HepG2 (cell line): ENCODE data around the gene TMEM196. TPM values are rescaled to one million over a fixed set of nuclear protein-coding genes. Genes with fewer than 3 reads are reported as not detected.

ENCODE experiments used
- ATAC-seq: fragments of 200-7000 bp; cut with Tn5 transposase; 3 replicates; pipeline ENCODE4 v1.9.1; 2020; ENCODE audit warnings: mild to moderate bottlenecking, moderate library complexity
- BruUV-seq: library from RNA; stranded (reverse); fragments of 400-500 nt; replicated peaks from 2 replicates; lab custom pipeline; 2021; lab: Mats Ljungman, UMichigan
- CTCF ChIA-PET: fragments of 300-600 bp; formaldehyde crosslinking; extraction: SDS; loops from one replicate; lab custom pipeline; 2021; ENCODE audit warnings: low total read pairs, inconsistent platforms, low intra/inter-chr PET ratio; lab: Yijun Ruan, JAX
- POLR2A ChIA-PET: fragments of 350-600 bp; sonication (Branson Sonifier 250); formaldehyde crosslinking; loops from one replicate; lab custom pipeline; 2020; ENCODE audit warnings: antibody characterized with exemption, inconsistent platforms; lab: Yijun Ruan, JAX
- DNase-seq: peaks from one replicate; pipeline ENCODE4 v3.0.0-alpha.2; 2015; ENCODE audit warnings: low spot score
- FAIRE-seq: peaks from 3 replicates; lab custom pipeline; 2011; peaks lifted over from hg19 to GRCh38; lab: Jason Lieb, UNC
- H2AFZ ChIP-seq: one replicate; pipeline ENCODE4 v1.6.1; 2011; ENCODE audit warnings: low read length, inconsistent platforms
- H3K27ac ChIP-seq: fragments of 300-600 bp; 3 replicates; pipeline ENCODE4 v1.8.0; 2011; ENCODE audit warnings: mixed run types, mild to moderate bottlenecking, mixed read lengths, low read length, inconsistent platforms; ENCODE audit not compliant: insufficient read depth; ENCODE audit errors: extremely low read length
- H3K27me3 ChIP-seq, 2 experiments: fragments of 200-600 bp in 1 of 2; 2 replicates in 1 of 2; 3 replicates in 1 of 2; pipeline versions ENCODE4 v1.6.0 to v1.8.0; 2011; ENCODE audit warnings: low read length in 2 of 2, mild to moderate bottlenecking in 2 of 2, moderate library complexity in 2 of 2, inconsistent platforms in 1 of 2; ENCODE audit not compliant: insufficient read depth in 2 of 2, control insufficient read depth in 1 of 2
- H3K36me3 ChIP-seq, 2 experiments: fragments of 200-600 bp in 1 of 2; replicated peaks in 1 of 2; 2 replicates in 1 of 2; 3 replicates in 1 of 2; pipeline versions ENCODE4 v1.5.1 to v1.8.0; 2011; ENCODE audit warnings: low read length in 2 of 2, inconsistent platforms in 1 of 2; ENCODE audit not compliant: insufficient read depth in 2 of 2, control insufficient read depth in 1 of 2
- H3K4me1 ChIP-seq: 2 replicates; pipeline ENCODE4 v1.5.1; 2012; ENCODE audit warnings: low read length, inconsistent platforms; ENCODE audit not compliant: insufficient read depth
- H3K4me2 ChIP-seq: 2 replicates; pipeline ENCODE4 v1.6.0; 2011; ENCODE audit warnings: low read depth, low read length, inconsistent platforms
- H3K4me3 ChIP-seq, 3 experiments: fragments of 200-600 bp in 1 of 3; sonication (generic), shearing (Covaris generic) in 1 of 3; replicated peaks in 1 of 3; 2 replicates each; pipeline ENCODE4 v1.5.1; 2011 to 2016; ENCODE audit warnings: low read length in 3 of 3, inconsistent platforms in 2 of 3, low read depth in 2 of 3, mild to moderate bottlenecking in 2 of 3, control low read depth in 1 of 3, mixed read lengths in 1 of 3; ENCODE audit not compliant: insufficient read depth in 1 of 3
- H3K79me2 ChIP-seq: one replicate; pipeline ENCODE4 v1.6.1; 2011; ENCODE audit warnings: low read length, inconsistent platforms; ENCODE audit not compliant: insufficient read depth
- H3K9ac ChIP-seq: 2 replicates; pipeline ENCODE4 v1.6.0; 2011; ENCODE audit warnings: mild to moderate bottlenecking, low read depth, low read length, inconsistent platforms; ENCODE audit not compliant: insufficient read depth
- H3K9me3 ChIP-seq: 2 replicates; pipeline ENCODE4 v1.5.1; 2012; ENCODE audit warnings: mild to moderate bottlenecking, low read length
- H4K20me1 ChIP-seq: 2 replicates; pipeline ENCODE4 v1.6.0; 2011; ENCODE audit warnings: inconsistent platforms, mild to moderate bottlenecking, low read length, moderate library complexity; ENCODE audit not compliant: insufficient read depth
- ARID4A ChIP-seq: sonication (generic); formaldehyde crosslinking; IDR thresholded peaks from 2 replicates; pipeline ENCODE4 v1.5.0; 2020; ENCODE audit warnings: mild to moderate bottlenecking, missing genetic modification reagents, borderline replicate concordance
- ATF4 ChIP-seq, 2 experiments: fragments of 450-650 bp in 1 of 2; sonication (generic) in 1 of 2; formaldehyde crosslinking; IDR thresholded peaks; 2 replicates each; pipeline versions ENCODE4 v1.5.0 to v1.8.0; 2020 to 2022; ENCODE audit warnings: mild to moderate bottlenecking in 1 of 2, missing genetic modification reagents in 1 of 2
- HNRNPL ChIP-seq: fragments of 200-400 bp; formaldehyde crosslinking; IDR thresholded peaks from 2 replicates; pipeline ENCODE4 v1.6.1; 2017; ENCODE audit warnings: mild to moderate bottlenecking, low read depth, low read length
- LCORL ChIP-seq, 2 experiments: fragments of 450-650 bp in 1 of 2; sonication (generic) in 1 of 2; formaldehyde crosslinking in 1 of 2; IDR thresholded peaks; 2 replicates each; pipeline versions ENCODE4 v1.5.0 to v1.6.1; 2017 to 2020; ENCODE audit warnings: antibody characterized with exemption in 1 of 2, missing genetic modification reagents in 1 of 2
- POGZ ChIP-seq: sonication (generic); formaldehyde crosslinking; IDR thresholded peaks from 2 replicates; pipeline ENCODE4 v1.4.0; 2020; ENCODE audit warnings: mild to moderate bottlenecking, missing genetic modification reagents
- SRSF9 ChIP-seq: fragments of 200-400 bp; formaldehyde crosslinking; IDR thresholded peaks from 2 replicates; pipeline ENCODE4 v1.6.1; 2018; ENCODE audit warnings: borderline replicate concordance, mild to moderate bottlenecking, low read depth, low read length; ENCODE audit not compliant: insufficient read depth, poor library complexity, severe bottlenecking
- ZNF709 ChIP-seq: sonication (generic); formaldehyde crosslinking; IDR thresholded peaks from 2 replicates; pipeline ENCODE4 v1.5.0; 2020; ENCODE audit warnings: mild to moderate bottlenecking, missing genetic modification reagents
- WGBS: methylation state at CpG from one replicate; pipeline ENCODE4 v1.1.6; 2017; ENCODE audit warnings: low lambda C conversion rate; 5-methylcytosine and 5-hydroxymethylcytosine counted together
- in situ Hi-C: cut with HindIII; loops from 2 replicates; pipeline ENCODE4 v1.10.0; 2017; ENCODE audit warnings: low pct_unique_long_range_greater_than_20kb; ENCODE audit not compliant: extremely low pct_ligation_motif_present
- intact Hi-C: fragments of 100-400 bp; cut with micrococcal nuclease; formaldehyde crosslinking; loops from one replicate; pipeline ENCODE4 v1.10.0; 2022; ENCODE audit not compliant: unreplicated experiment
- polyA plus RNA-seq, 8 experiments: library from polyadenylated mRNA; depleted of rRNA in 3 of 8; stranded (reverse) in 7 of 8; unstranded in 1 of 8; fragments of >200 nt; fragmentation: Illumina TruSeq in 4 of 8; extraction: Trizol in 4 of 8; gene quantifications; 2 replicates each; pipeline versions ENCODE4 v1.2.1 to v1.2.3, GENCODE V29; 2011 to 2016; ENCODE audit warnings: low read depth in 4 of 8, missing spikeins in 1 of 8, mixed read lengths in 1 of 8; ENCODE audit not compliant: insufficient read depth in 1 of 8
- total RNA-seq, 5 experiments: library from RNA; depleted of rRNA; stranded (reverse); fragments of >200 nt; fragmentation: Illumina TruSeq; extraction: Trizol; gene quantifications; 2 replicates each; pipeline ENCODE4 v1.2.3, GENCODE V29; 2016; ENCODE audit warnings: low read depth in 1 of 5

The TMEM196 gene
- total and polyA plus RNA-seq, 2 of the 13 experiments (the other 11 are each of a cell fraction or from before 2014, with no cell fraction given): not detected

- FAIRE-seq (no peak), ATAC-seq (no peak), DNase-seq (no peak)
- no peaks in the 10 kb centered on the region for H3K79me2 ChIP-seq
- no peaks in the 10 kb centered on the region for H3K36me3 ChIP-seq
- no peak overlapping the region for H3K27ac ChIP-seq
- BruUV-seq: no TSS peak
- no peak overlapping the region for H3K9ac ChIP-seq
- no peaks in the 10 kb centered on the region for H4K20me1 ChIP-seq
- ChIA-PET CTCF (no interaction called here), POLR2A (no interaction called here)
- intact Hi-C loops (no loop called here), in situ Hi-C loops (loop anchor here (25.0 kb wide), 1 partner anchor 540 kb away; no protein-coding TSS in a partner anchor)
- H3K4me2 ChIP-seq: no peak overlapping the region
- TF ChIP-seq SRSF9: no peak
- no peak for TF ChIP-seq HNRNPL
- TF ChIP-seq POGZ (CRISPR knock-in tag): no peak
- TF ChIP-seq ZNF709 (CRISPR knock-in tag): no peak
- no peak for TF ChIP-seq ATF4 (CRISPR knock-in tag; IDR thresholded peaks at IDR 0.05)
- TF ChIP-seq ARID4A (CRISPR knock-in tag): no peak
- TF ChIP-seq LCORL (IDR thresholded peaks at IDR 0.05): no peak
- no peak for TF ChIP-seq LCORL (CRISPR knock-in tag; IDR thresholded peaks at IDR 0.05)
- H3K9me3 ChIP-seq: no peaks in the 10 kb centered on the region
- no peak overlapping the region for H3K4me3 ChIP-seq
- no peaks in the 10 kb centered on the region for H3K4me1 ChIP-seq
- H3K27me3 ChIP-seq: peaks cover 0 to 2% of the 10 kb centered on the region in 2 experiments; a peak in 1 of 5 replicates
- WGBS: 23% methylated on average over 14 of the region's 17 CpGs
- no peak overlapping the region for H2AFZ ChIP-seq
Observed at GRCh38 chr7:19772306-19772705, 1.1 kb downstream of the TMEM196 start.
